RWPE2 (cell line): ENCODE measurements around the gene TAS1R2.

ENCODE experiments used
- ATAC-seq: fragments of 200-7000 bp; cut with Tn5 transposase; 3 replicates; pipeline ENCODE4 v1.9.1; 2021; ENCODE audit warnings: low read depth
- DNase-seq: peaks from one replicate; pipeline ENCODE4 v3.0.0-alpha.2; 2020; ENCODE audit warnings: low spot score
- H3K27ac ChIP-seq: fragments of 450-650 bp; 2 replicates; pipeline ENCODE4 v1.5.1; 2017; ENCODE audit warnings: mild to moderate bottlenecking; ENCODE audit not compliant: poor library complexity, severe bottlenecking
- H3K27me3 ChIP-seq: fragments of 250-450 bp; sonication (Bioruptor Pico); 2 replicates; pipeline ENCODE4 v1.5.1; 2021; ENCODE audit warnings: mild to moderate bottlenecking, moderate library complexity; ENCODE audit not compliant: insufficient read depth, poor library complexity, severe bottlenecking
- H3K36me3 ChIP-seq: fragments of 250-450 bp; sonication (Bioruptor Pico); 2 replicates; pipeline ENCODE4 v1.5.1; 2020; ENCODE audit warnings: low read depth, mild to moderate bottlenecking, moderate library complexity
- H3K4me1 ChIP-seq: fragments of 250-450 bp; sonication (Bioruptor Pico); 2 replicates; pipeline ENCODE4 v1.5.1; 2021; ENCODE audit warnings: mild to moderate bottlenecking, moderate library complexity; ENCODE audit not compliant: insufficient read depth, poor library complexity, severe bottlenecking
- H3K4me3 ChIP-seq: fragments of 250-450 bp; sonication (Bioruptor Pico); 2 replicates; pipeline ENCODE4 v1.5.1; 2021; ENCODE audit warnings: mild to moderate bottlenecking, moderate library complexity; ENCODE audit not compliant: severe bottlenecking
- H3K9me3 ChIP-seq: fragments of 250-450 bp; sonication (Bioruptor Pico); 2 replicates; pipeline ENCODE4 v1.5.1; 2021; ENCODE audit warnings: mild to moderate bottlenecking, moderate library complexity; ENCODE audit not compliant: severe bottlenecking
- CTCF ChIP-seq: fragments of 450-650 bp; IDR thresholded peaks from one replicate; pipeline ENCODE4 v1.5.1; 2017; ENCODE audit warnings: mild to moderate bottlenecking, moderate library complexity; ENCODE audit not compliant: poor library complexity, severe bottlenecking

The TAS1R2 gene

DNA sequence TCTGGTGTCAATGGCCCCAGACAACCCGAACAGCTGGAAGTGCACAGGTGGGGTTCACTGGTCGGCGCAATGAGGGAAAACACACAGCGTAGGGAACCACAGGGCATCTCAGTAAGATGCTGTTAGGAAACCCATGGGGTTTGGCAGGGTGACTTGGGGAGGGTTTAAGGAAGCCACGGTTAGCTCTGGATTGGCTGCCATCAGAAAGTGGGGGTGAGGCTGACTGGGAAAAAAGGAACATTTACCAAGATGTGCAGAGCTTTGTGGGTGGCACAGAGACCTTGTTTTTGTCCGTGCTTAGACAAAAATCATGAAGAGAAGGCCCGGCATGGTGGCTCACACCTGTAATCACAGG lies 31.9 kb upstream of the TAS1R2 start:
- no peaks in the 10 kb centered on the region for H3K36me3 ChIP-seq
- no peak for DNase-seq
- H3K4me1 ChIP-seq: peaks cover 5% of the 10 kb centered on the region
- no peaks in the 10 kb centered on the region for H3K9me3 ChIP-seq
- H3K27me3 ChIP-seq: no peaks in the 10 kb centered on the region
- no peak overlapping the region for H3K27ac ChIP-seq
- TF ChIP-seq CTCF: no peak
- H3K4me3 ChIP-seq: no peak overlapping the region
- ATAC-seq: no peak

- Histone ChIP-seq H3K36me3 (no peaks in the 10 kb centered on the region), H3K9me3 (no peaks in the 10 kb centered on the region), H3K4me1 (peaks cover 10% of the 10 kb centered on the region), H3K27ac (no peak overlapping the region), H3K4me3 (no peak overlapping the region), H3K27me3 (no peaks in the 10 kb centered on the region)
- ATAC-seq (no peak), DNase-seq (no peak)
- TF ChIP-seq CTCF: no peak
These were observed 31.4 kb upstream of the TAS1R2 start for GRCh38 chr1:18890706-18891425.

- Histone ChIP-seq H3K4me1 (peaks cover 11% of the 10 kb centered on the region), H3K27me3 (no peaks in the 10 kb centered on the region), H3K27ac (peak overlapping the region; percentile 59), H3K4me3 (no peak overlapping the region), H3K9me3 (no peaks in the 10 kb centered on the region), H3K36me3 (peaks cover 5% of the 10 kb centered on the region)
- DNase-seq (no peak), ATAC-seq (peak; percentile 90)
- no peak for TF ChIP-seq CTCF
These were observed 26.5 kb upstream of the TAS1R2 start for GRCh38 chr1:18886003-18886335.

DNA sequence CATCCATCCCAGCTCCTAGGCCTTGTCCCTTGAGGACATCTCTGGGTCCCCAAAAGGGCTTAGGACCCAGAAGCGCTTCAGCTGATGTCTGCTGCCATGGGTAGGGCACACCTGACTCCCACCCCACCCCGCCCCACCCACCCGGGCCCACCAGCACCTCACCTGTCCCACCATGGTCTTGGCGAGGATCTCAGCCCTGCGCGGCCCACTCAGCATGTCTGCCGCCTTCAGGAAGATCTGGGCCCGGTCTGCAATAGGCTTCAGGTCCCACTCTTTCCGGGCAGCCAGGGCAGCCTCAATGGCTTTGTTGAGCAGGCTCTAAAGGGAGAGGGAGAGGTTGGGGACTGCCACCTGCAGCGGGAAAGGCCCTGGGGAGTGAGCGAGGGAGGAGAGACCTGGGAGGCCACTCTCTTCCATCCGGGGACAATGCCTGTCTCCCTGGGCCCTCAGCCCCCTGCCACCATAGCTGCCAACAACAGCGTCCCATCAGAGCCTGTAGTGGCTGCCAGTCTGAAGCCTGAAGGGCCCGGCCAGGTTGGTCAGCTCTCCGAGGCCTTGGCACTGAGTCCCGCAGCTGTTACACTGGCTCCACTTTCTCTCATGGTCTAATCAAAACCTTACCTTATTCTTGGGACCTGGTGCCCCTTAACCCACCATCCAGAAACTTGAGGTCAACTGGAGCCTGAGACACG lies 26.0 kb upstream of the TAS1R2 start:
- no peaks in the 10 kb centered on the region for H3K9me3 ChIP-seq
- H3K4me3 ChIP-seq: no peak overlapping the region
- peaks cover 11% of the 10 kb centered on the region for H3K4me1 ChIP-seq
- ATAC-seq (no peak), DNase-seq (no peak)
- no peak for TF ChIP-seq CTCF
- peaks cover 5% of the 10 kb centered on the region for H3K36me3 ChIP-seq
- peak overlapping the region; percentile 59 for H3K27ac ChIP-seq
- no peaks in the 10 kb centered on the region for H3K27me3 ChIP-seq

DNA sequence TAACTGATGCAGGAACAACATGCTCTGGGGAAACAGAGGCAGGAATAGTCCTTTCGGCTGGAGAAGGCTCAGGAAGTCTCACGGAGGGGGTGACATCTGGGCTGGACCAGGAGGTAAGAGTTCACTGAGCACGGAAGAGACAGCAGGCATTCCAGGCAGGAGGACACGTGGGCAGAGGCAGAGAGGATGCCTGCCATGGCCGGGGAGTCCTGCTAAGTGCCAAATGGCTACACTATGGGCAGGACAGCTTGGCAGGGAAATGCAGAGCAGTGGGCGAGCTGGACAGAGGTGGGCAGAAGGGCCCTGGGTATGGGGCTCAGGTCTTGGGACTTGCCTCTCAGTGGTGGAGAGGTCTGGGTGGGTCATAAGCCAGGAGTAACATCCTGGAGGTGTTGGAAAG lies 25.3 kb upstream of the TAS1R2 start:
- ATAC-seq (no peak), DNase-seq (no peak)
- TF ChIP-seq CTCF: no peak
- no peak overlapping the region for H3K4me3 ChIP-seq
- peaks cover 5% of the 10 kb centered on the region for H3K36me3 ChIP-seq
- no peaks in the 10 kb centered on the region for H3K27me3 ChIP-seq
- H3K9me3 ChIP-seq: no peaks in the 10 kb centered on the region
- H3K27ac ChIP-seq: no peak overlapping the region
- peaks cover 11% of the 10 kb centered on the region for H3K4me1 ChIP-seq
